H9 (cell line): ENCODE results near the gene MOB3C. TPM values are rescaled to one million over a fixed set of nuclear protein-coding genes. Genes with fewer than 3 reads are reported as not detected.

Experiments
- DNase-seq: peaks from one replicate; pipeline ENCODE4 v3.0.0-alpha.2; 2017
- H2AFZ ChIP-seq: one replicate; pipeline ENCODE4 v1.6.1; 2013; ENCODE audit warnings: mild to moderate bottlenecking, low read length, control low read depth, moderate library complexity
- H2AK5ac ChIP-seq: 2 replicates; pipeline ENCODE4 v1.6.1; 2013; ENCODE audit warnings: low read length, control low read depth, mixed read lengths; ENCODE audit not compliant: insufficient read length
- H2BK120ac ChIP-seq: one replicate; pipeline ENCODE4 v1.6.1; 2013; ENCODE audit warnings: low read depth, mild to moderate bottlenecking, low read length, control low read depth, inconsistent platforms; ENCODE audit not compliant: poor library complexity, severe bottlenecking
- H2BK12ac ChIP-seq: 2 replicates; pipeline ENCODE4 v1.6.1; 2013; ENCODE audit warnings: low read length, control low read depth, mixed read lengths, low read depth; ENCODE audit not compliant: insufficient read length
- H2BK15ac ChIP-seq: 2 replicates; pipeline ENCODE4 v1.6.1; 2013; ENCODE audit warnings: low read depth, low read length, control low read depth
- H2BK20ac ChIP-seq: one replicate; pipeline ENCODE4 v1.6.1; 2013; ENCODE audit warnings: low read depth, mild to moderate bottlenecking, low read length, control low read depth, inconsistent platforms; ENCODE audit not compliant: poor library complexity, severe bottlenecking
- H2BK5ac ChIP-seq: 2 replicates; pipeline ENCODE4 v1.6.1; 2013; ENCODE audit warnings: low read length, control low read depth, mixed read lengths; ENCODE audit not compliant: insufficient read length
- H3K14ac ChIP-seq: 2 replicates; pipeline ENCODE4 v1.6.1; 2013; ENCODE audit warnings: low read length, control low read depth; ENCODE audit not compliant: insufficient read depth
- H3K18ac ChIP-seq: 2 replicates; pipeline ENCODE4 v1.6.1; 2013; ENCODE audit warnings: low read depth, mild to moderate bottlenecking, mixed read lengths, low read length, control low read depth; ENCODE audit not compliant: insufficient read length
- H3K23ac ChIP-seq: 2 replicates; pipeline ENCODE4 v1.6.1; 2013; ENCODE audit warnings: low read length, control low read depth, mixed read lengths, low read depth; ENCODE audit not compliant: insufficient read length
- H3K23me2 ChIP-seq: 2 replicates; pipeline ENCODE4 v1.6.1; 2013; ENCODE audit warnings: low read depth, mild to moderate bottlenecking, mixed read lengths, low read length, control low read depth; ENCODE audit not compliant: insufficient read length, poor library complexity, severe bottlenecking
- H3K27ac ChIP-seq: 2 replicates; pipeline ENCODE4 v1.5.1; 2013; ENCODE audit warnings: low read length, control low read depth, mixed read lengths, low read depth; ENCODE audit not compliant: insufficient read length
- H3K27me3 ChIP-seq: 2 replicates; pipeline ENCODE4 v1.6.1; 2013; ENCODE audit warnings: low read length, control low read depth, inconsistent platforms; ENCODE audit not compliant: insufficient read depth
- H3K4ac ChIP-seq: 2 replicates; pipeline ENCODE4 v1.6.1; 2013; ENCODE audit warnings: low read depth, mild to moderate bottlenecking, control low read depth, inconsistent platforms, low read length, moderate library complexity
- H3K4me1 ChIP-seq: 2 replicates; pipeline ENCODE4 v1.6.1; 2013; ENCODE audit warnings: low read length, control low read depth, inconsistent platforms; ENCODE audit not compliant: insufficient read depth
- H3K4me2 ChIP-seq: 2 replicates; pipeline ENCODE4 v1.6.1; 2013; ENCODE audit warnings: low read length, control low read depth, mixed read lengths; ENCODE audit not compliant: insufficient read length, insufficient read depth
- H3K56ac ChIP-seq: 2 replicates; pipeline ENCODE4 v1.6.1; 2013; ENCODE audit warnings: low read depth, mild to moderate bottlenecking, mixed read lengths, low read length, control low read depth; ENCODE audit not compliant: insufficient read length
- H3K79me1 ChIP-seq: 2 replicates; pipeline ENCODE4 v1.6.1; 2013; ENCODE audit warnings: low read depth, mild to moderate bottlenecking, moderate library complexity, low read length, control low read depth, inconsistent platforms; ENCODE audit not compliant: insufficient read depth, poor library complexity, severe bottlenecking
- H3K79me2 ChIP-seq: 2 replicates; pipeline ENCODE4 v1.6.1; 2013; ENCODE audit warnings: low read length, control low read depth, inconsistent platforms; ENCODE audit not compliant: insufficient read depth
- H3K9ac ChIP-seq: 2 replicates; pipeline ENCODE4 v1.6.1; 2013; ENCODE audit warnings: low read length, control low read depth, mixed read lengths; ENCODE audit not compliant: insufficient read length; ENCODE audit errors: extremely low read depth
- H3K9me3 ChIP-seq: one replicate; pipeline ENCODE4 v1.6.1; 2013; ENCODE audit warnings: low read depth, low read length, inconsistent platforms; ENCODE audit not compliant: control insufficient read depth
- H3T11ph ChIP-seq: one replicate; pipeline ENCODE4 v1.6.1; 2013; ENCODE audit warnings: mild to moderate bottlenecking, low read length, control low read depth, inconsistent platforms
- H4K20me1 ChIP-seq: one replicate; pipeline ENCODE4 v1.6.1; 2013; ENCODE audit not compliant: control insufficient read depth, insufficient read length, insufficient read depth
- H4K5ac ChIP-seq: 2 replicates; pipeline ENCODE4 v1.6.1; 2013; ENCODE audit warnings: low read depth, mild to moderate bottlenecking, mixed read lengths, low read length, control low read depth; ENCODE audit not compliant: insufficient read length
- H4K8ac ChIP-seq: replicated peaks from 2 replicates; pipeline ENCODE4 v1.6.1; 2013; ENCODE audit warnings: low read length, control low read depth, mixed read lengths, low read depth; ENCODE audit not compliant: insufficient read length
- H4K91ac ChIP-seq: 2 replicates; pipeline ENCODE4 v1.6.1; 2013; ENCODE audit warnings: low read depth, mild to moderate bottlenecking, moderate library complexity, mixed read lengths, low read length, control low read depth; ENCODE audit not compliant: insufficient read length
- H3K27ac Mint-ChIP-seq, 3 experiments: 2 replicates in 2 of 3; 3 replicates in 1 of 3; pipeline ENCODE4 v1.8.0; 2020 to 2021; ENCODE audit warnings: mixed read lengths in 3 of 3, mild to moderate bottlenecking in 1 of 3, moderate library complexity in 1 of 3
- H3K27me3 Mint-ChIP-seq: 2 replicates; pipeline ENCODE4 v1.8.0; 2021; ENCODE audit warnings: low read depth, mild to moderate bottlenecking, moderate library complexity, mixed read lengths
- H3K36me3 Mint-ChIP-seq, 3 experiments: 2 replicates in 2 of 3; 3 replicates in 1 of 3; pipeline ENCODE4 v1.8.0; 2020 to 2021; ENCODE audit warnings: low read depth in 3 of 3, mixed read lengths in 3 of 3; ENCODE audit not compliant: insufficient read depth in 1 of 3
- H3K4me1 Mint-ChIP-seq, 2 experiments: 2 replicates each; pipeline ENCODE4 v1.8.0; 2020; ENCODE audit warnings: mixed read lengths in 2 of 2
- H3K4me3 Mint-ChIP-seq, 2 experiments: 2 replicates in 1 of 2; 3 replicates in 1 of 2; pipeline ENCODE4 v1.8.0; 2020 to 2021; ENCODE audit warnings: mild to moderate bottlenecking in 2 of 2, mixed read lengths in 2 of 2, moderate library complexity in 1 of 2
- H3K9me3 Mint-ChIP-seq, 2 experiments: 2 replicates in 1 of 2; 3 replicates in 1 of 2; pipeline ENCODE4 v1.8.0; 2020; ENCODE audit warnings: mild to moderate bottlenecking in 2 of 2, mixed read lengths in 2 of 2, moderate library complexity in 1 of 2
- WGBS: extraction: QIAGEN DNeasy Blood & Tissue Kit; methylation state at CpG from one replicate; pipeline ENCODE4 v1.1.7; 2013; ENCODE audit warnings: missing lambda C conversion rate, low lambda C conversion rate, mixed read lengths; ENCODE audit not compliant: insufficient read length; ENCODE audit errors: extremely low coverage; 5-methylcytosine and 5-hydroxymethylcytosine counted together
- total RNA-seq: library from RNA; stranded (reverse); gene quantifications from 2 replicates; pipeline ENCODE4 v1.2.1, GENCODE V29; 2021
- TF ChIP-seq, protein P1 (sequence below): fragments of 200-600 bp; sonication (generic); conservative IDR thresholded peaks from 3 replicates; pipeline ENCODE4 v1.8.0; 2021; ENCODE audit warnings: antibody characterized with exemption, mild to moderate bottlenecking

MOB3C gene
- total RNA-seq, 1 experiment from 2014 or later, result 3.2 TPM

DNA sequence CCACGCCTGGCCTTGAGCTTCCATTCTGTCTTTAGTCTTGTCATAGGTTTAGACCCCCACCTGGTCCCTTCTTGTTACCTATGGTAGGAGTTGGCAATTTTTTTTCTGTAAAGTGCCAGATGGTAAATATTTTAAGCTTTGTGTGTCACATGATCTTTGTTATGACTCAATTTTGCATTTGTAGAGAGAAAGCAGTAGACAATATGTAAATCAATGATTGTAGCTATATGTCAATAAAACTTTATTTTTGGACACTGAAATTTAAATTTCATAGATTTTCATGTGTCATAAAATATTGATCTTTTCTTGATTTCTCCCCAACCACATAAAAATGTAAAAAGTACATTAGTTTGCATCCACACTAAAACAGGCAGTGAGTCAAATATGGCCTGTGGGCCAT is 20.6 kb downstream of the MOB3C start:
- Histone ChIP-seq H3K4me2 (no peak overlapping the region), H2BK15ac (no peak overlapping the region), H3K79me2 (no peaks in the 10 kb centered on the region), H3K27me3 (no peaks in the 10 kb centered on the region), H3K56ac (no peak overlapping the region), H3K23ac (no peak overlapping the region), H3K4me1 (no peaks in the 10 kb centered on the region; the same call in 1 of the 2 replicates), H2BK120ac (no peak overlapping the region), H2AK5ac (no peak overlapping the region), H4K5ac (no peak overlapping the region), H3K23me2 (no peaks in the 10 kb centered on the region), H3K9me3 (no peaks in the 10 kb centered on the region), H3K27ac (no peak overlapping the region), H3T11ph (no peak overlapping the region), H3K4ac (no peak overlapping the region), H3K14ac (no peak overlapping the region), H3K79me1 (no peaks in the 10 kb centered on the region), H2BK5ac (no peak overlapping the region), H4K20me1 (no peaks in the 10 kb centered on the region), H2BK20ac (no peak overlapping the region), H4K91ac (no peak overlapping the region), H2BK12ac (no peak overlapping the region), H4K8ac (no peak overlapping the region), H3K9ac (no peak overlapping the region), H2AFZ (no peak overlapping the region), H3K18ac (no peak overlapping the region)
- no peak for DNase-seq
- H3K27ac Mint-ChIP-seq, result no peak overlapping the region
- H3K9me3 Mint-ChIP-seq, result no peaks in the 10 kb centered on the region
- H3K36me3 Mint-ChIP-seq, result peaks cover 0 to 25% (median 0%) of the 10 kb centered on the region in 3 experiments; a peak in 5 of 7 replicates
- WGBS, result no CpG with 5 or more reads among the region's 1 CpG
- TF ChIP-seq, protein P1, sequence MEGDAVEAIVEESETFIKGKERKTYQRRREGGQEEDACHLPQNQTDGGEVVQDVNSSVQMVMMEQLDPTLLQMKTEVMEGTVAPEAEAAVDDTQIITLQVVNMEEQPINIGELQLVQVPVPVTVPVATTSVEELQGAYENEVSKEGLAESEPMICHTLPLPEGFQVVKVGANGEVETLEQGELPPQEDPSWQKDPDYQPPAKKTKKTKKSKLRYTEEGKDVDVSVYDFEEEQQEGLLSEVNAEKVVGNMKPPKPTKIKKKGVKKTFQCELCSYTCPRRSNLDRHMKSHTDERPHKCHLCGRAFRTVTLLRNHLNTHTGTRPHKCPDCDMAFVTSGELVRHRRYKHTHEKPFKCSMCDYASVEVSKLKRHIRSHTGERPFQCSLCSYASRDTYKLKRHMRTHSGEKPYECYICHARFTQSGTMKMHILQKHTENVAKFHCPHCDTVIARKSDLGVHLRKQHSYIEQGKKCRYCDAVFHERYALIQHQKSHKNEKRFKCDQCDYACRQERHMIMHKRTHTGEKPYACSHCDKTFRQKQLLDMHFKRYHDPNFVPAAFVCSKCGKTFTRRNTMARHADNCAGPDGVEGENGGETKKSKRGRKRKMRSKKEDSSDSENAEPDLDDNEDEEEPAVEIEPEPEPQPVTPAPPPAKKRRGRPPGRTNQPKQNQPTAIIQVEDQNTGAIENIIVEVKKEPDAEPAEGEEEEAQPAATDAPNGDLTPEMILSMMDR, result no peak
- H3K4me1 Mint-ChIP-seq, result peaks cover 0 to 5% of the 10 kb centered on the region in 2 experiments; a peak in 1 of 4 replicates
- H3K27me3 Mint-ChIP-seq, result no peaks in the 10 kb centered on the region
- no peak overlapping the region for H3K4me3 Mint-ChIP-seq
